Retinal pigment epithelial cell (primary cell): ENCODE results near the gene SCAF11.

ENCODE experiments used
- DNase-seq: peaks from one replicate; pipeline ENCODE4 v3.0.0-alpha.2; 2010; ENCODE audit warnings: low read depth
- H3K4me3 ChIP-seq: 2 replicates; pipeline ENCODE4 v1.5.1; 2011; ENCODE audit warnings: mild to moderate bottlenecking, low read length, control low read depth, moderate library complexity
- TF ChIP-seq, protein P1 (sequence below): conservative IDR thresholded peaks from 2 replicates; pipeline ENCODE4 v1.5.1; 2011; ENCODE audit warnings: low read depth, low read length, control low read depth, inconsistent platforms

The SCAF11 gene

GRCh38 chr12:45975506-45975905, 14.9 kb downstream of the SCAF11 start:
- no peak overlapping the region for H3K4me3 ChIP-seq
- DNase-seq: no peak
- TF ChIP-seq, protein P1, sequence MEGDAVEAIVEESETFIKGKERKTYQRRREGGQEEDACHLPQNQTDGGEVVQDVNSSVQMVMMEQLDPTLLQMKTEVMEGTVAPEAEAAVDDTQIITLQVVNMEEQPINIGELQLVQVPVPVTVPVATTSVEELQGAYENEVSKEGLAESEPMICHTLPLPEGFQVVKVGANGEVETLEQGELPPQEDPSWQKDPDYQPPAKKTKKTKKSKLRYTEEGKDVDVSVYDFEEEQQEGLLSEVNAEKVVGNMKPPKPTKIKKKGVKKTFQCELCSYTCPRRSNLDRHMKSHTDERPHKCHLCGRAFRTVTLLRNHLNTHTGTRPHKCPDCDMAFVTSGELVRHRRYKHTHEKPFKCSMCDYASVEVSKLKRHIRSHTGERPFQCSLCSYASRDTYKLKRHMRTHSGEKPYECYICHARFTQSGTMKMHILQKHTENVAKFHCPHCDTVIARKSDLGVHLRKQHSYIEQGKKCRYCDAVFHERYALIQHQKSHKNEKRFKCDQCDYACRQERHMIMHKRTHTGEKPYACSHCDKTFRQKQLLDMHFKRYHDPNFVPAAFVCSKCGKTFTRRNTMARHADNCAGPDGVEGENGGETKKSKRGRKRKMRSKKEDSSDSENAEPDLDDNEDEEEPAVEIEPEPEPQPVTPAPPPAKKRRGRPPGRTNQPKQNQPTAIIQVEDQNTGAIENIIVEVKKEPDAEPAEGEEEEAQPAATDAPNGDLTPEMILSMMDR: no peak

GRCh38 chr12:45974883-45975282, 15.5 kb downstream of the SCAF11 start:
- TF ChIP-seq, protein P1: no peak
- H3K4me3 ChIP-seq: no peak overlapping the region
- DNase-seq: no peak

DNA sequence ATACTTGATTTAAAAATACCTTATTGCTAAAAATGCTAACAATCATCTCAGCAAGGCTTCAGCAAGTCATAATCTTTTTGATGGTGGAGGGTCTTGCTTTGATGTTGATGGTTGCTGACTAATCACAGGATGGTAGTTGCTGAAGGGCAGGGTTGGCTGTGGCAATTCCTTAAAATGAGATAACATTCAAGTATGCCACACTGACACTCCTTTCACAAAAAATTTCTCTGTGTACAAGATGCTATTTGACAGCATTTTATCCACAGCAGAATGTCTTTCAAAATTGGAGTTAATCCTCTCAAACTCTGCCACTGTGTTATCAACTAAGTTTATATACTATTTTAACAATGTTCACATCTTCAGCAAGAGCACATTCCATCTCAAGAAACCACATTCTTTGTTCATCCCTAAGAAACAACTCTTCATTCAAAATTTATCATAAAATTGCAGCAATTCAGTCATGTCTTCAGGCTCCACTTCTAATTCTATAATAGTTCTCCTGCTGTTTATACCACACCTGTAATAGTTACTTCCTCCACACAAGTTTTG, 16.1 kb downstream of the SCAF11 start:
- DNase-seq: no peak
- TF ChIP-seq, protein P1: no peak
- no peak overlapping the region for H3K4me3 ChIP-seq

DNA sequence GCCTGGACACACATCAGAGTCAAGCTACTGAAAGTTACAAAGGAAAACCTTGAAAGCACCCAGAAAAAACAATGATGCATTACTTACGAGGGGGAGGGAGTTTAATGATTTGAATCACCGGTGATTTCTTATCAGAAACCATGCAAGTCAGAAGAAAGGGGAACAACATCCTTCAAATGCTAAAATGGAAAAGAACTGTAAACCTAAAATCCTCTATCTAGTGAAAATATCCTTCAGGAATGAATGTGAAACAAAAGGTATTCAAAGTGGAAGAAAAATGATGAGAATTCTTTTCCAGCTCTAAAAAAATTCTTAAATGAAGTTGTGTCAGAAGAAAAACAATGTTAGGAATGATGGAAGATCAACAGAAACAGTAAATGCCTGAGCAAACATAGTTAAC, 16.8 kb downstream of the SCAF11 start:
- TF ChIP-seq, protein P1: no peak
- no peak overlapping the region for H3K4me3 ChIP-seq
- no peak for DNase-seq

GRCh38 chr12:45970391-45970790, 20.0 kb downstream of the SCAF11 start:
- TF ChIP-seq, protein P1: no peak

DNA sequence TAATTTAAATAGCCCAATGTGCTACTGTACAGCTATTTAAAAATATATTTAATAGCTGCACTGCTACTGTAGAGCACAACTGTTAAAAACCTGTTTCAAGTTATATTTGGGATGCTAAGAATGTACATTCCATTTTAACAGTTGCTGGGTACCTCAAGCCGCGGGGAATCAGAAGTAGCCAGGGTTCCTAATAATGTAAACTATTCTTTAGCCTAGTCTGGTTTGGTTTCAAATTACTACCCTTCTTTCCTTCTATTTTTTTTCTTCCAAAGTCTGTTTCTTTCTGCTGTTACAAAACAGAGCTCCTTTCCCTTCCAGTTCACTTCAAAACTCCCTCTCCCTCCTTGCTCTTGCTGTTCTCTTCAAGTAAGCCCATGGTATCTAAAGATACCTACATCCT, 21.3 kb downstream of the SCAF11 start:
- TF ChIP-seq, protein P1: no peak
- no peak overlapping the region for H3K4me3 ChIP-seq
- DNase-seq: no peak

More at GRCh38 chr12:45970391-45970790, 20.0 kb downstream of the SCAF11 start:
- DNase-seq: no peak
- H3K4me3 ChIP-seq: no peak overlapping the region

GRCh38 chr12:45966486-45966885, 23.9 kb downstream of the SCAF11 start:
- peak; percentile 39 for DNase-seq
- TF ChIP-seq, protein P1: no peak
- no peak overlapping the region for H3K4me3 ChIP-seq
